DND-41 (cell line): Measurements from ENCODE around the gene BCL11A.

Experiments used
- EZH2 ChIP-seq: IDR thresholded peaks from 3 replicates; pipeline ENCODE4 v1.6.1; 2012; ENCODE audit warnings: borderline replicate concordance, low read depth, mild to moderate bottlenecking, moderate library complexity, low read length, inconsistent platforms; ENCODE audit not compliant: severe bottlenecking
- TF ChIP-seq, protein P1 (sequence below): IDR thresholded peaks from 2 replicates; pipeline ENCODE4 v1.5.1; 2012; ENCODE audit warnings: borderline replicate concordance, low read length, moderate library complexity, mild to moderate bottlenecking; ENCODE audit not compliant: poor library complexity, severe bottlenecking; ENCODE audit errors: extremely low read depth

DNA sequence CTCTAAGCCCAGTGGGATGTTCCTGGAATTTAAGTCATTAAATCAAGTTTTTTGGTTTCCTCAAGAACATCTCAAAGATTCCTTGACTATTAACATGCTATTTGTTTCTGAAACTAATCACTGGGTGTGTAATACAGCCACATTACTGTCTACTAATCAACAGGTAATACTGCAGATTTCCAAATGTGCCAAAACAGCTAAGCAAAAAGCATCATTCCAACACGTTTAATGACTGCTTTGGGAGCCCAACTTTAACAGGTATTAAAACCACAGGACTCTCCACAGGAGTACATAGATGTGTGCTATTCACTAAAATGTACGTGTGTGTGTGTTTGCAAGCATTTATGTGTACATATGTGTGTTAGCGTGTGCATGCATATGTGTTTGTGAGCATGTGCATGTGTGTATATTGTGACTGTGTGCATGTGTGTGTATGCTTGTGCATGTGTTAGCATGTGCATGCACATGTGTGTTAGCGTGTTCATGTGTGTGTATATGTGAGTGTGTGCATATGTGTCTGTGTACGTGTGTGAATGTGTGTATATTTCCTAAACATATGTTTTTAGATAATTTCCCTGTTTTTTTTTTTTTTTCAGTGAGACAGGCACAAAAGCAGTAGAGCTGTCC is 80.7 kb downstream of the BCL11A start:
- TF ChIP-seq, protein P1, sequence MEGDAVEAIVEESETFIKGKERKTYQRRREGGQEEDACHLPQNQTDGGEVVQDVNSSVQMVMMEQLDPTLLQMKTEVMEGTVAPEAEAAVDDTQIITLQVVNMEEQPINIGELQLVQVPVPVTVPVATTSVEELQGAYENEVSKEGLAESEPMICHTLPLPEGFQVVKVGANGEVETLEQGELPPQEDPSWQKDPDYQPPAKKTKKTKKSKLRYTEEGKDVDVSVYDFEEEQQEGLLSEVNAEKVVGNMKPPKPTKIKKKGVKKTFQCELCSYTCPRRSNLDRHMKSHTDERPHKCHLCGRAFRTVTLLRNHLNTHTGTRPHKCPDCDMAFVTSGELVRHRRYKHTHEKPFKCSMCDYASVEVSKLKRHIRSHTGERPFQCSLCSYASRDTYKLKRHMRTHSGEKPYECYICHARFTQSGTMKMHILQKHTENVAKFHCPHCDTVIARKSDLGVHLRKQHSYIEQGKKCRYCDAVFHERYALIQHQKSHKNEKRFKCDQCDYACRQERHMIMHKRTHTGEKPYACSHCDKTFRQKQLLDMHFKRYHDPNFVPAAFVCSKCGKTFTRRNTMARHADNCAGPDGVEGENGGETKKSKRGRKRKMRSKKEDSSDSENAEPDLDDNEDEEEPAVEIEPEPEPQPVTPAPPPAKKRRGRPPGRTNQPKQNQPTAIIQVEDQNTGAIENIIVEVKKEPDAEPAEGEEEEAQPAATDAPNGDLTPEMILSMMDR, result no peak
- no peak for TF ChIP-seq EZH2
